Stimulated activated memory B cell treated with anti-CD40 and anti-IgM and Interleukin-4, amounts not matched to agents 10 μg/mL and 1 μg/mL and 100 μg/mL, for 72 hours (primary cell): ENCODE results near the gene HIGD1A.

Experiments used
- ATAC-seq: fragments of 150-1000 bp; cut with Tn5 transposase; 2 replicates; pipeline ENCODE4 v1.10.0; 2021
- H3K27ac Mint-ChIP-seq: one replicate; pipeline ENCODE4 v1.8.0; 2022; ENCODE audit warnings: mild to moderate bottlenecking, mixed read lengths
- H3K27me3 Mint-ChIP-seq: one replicate; pipeline ENCODE4 v1.8.0; 2022; ENCODE audit warnings: mixed read lengths
- H3K36me3 Mint-ChIP-seq: one replicate; pipeline ENCODE4 v1.8.0; 2022; ENCODE audit warnings: mixed read lengths
- H3K4me1 Mint-ChIP-seq: one replicate; pipeline ENCODE4 v1.8.0; 2022; ENCODE audit warnings: mixed read lengths
- H3K4me3 Mint-ChIP-seq: one replicate; pipeline ENCODE4 v1.8.0; 2022; ENCODE audit warnings: mild to moderate bottlenecking, moderate library complexity, mixed read lengths
- H3K9me3 Mint-ChIP-seq: one replicate; pipeline ENCODE4 v1.8.0; 2022; ENCODE audit warnings: mixed read lengths

Gene HIGD1A

GRCh38 chr3:42836150-42837123, 32.1 kb upstream of the HIGD1A start:
- Mint-ChIP-seq H3K27me3 (peaks cover 9% of the 10 kb centered on the region), H3K36me3 (no peaks in the 10 kb centered on the region), H3K9me3 (no peaks in the 10 kb centered on the region), H3K4me1 (peaks cover 13% of the 10 kb centered on the region), H3K27ac (no peak overlapping the region), H3K4me3 (no peak overlapping the region)
- ATAC-seq: no peak

- Mint-ChIP-seq H3K4me1 (no peaks in the 10 kb centered on the region), H3K4me3 (no peak overlapping the region), H3K27me3 (peaks cover 38% of the 10 kb centered on the region), H3K36me3 (no peaks in the 10 kb centered on the region), H3K27ac (no peak overlapping the region), H3K9me3 (no peaks in the 10 kb centered on the region)
- ATAC-seq: peak; percentile 66
Measured at GRCh38 chr3:42831321-42831713, 27.0 kb upstream of the HIGD1A start.

- no peak for ATAC-seq
- Mint-ChIP-seq H3K4me1 (no peaks in the 10 kb centered on the region), H3K4me3 (no peak overlapping the region), H3K36me3 (no peaks in the 10 kb centered on the region), H3K27me3 (peaks cover 36% of the 10 kb centered on the region), H3K27ac (no peak overlapping the region), H3K9me3 (no peaks in the 10 kb centered on the region)
Measured at GRCh38 chr3:42830437-42831320, 26.4 kb upstream of the HIGD1A start.

- Mint-ChIP-seq H3K27ac (no peak overlapping the region), H3K27me3 (peaks cover 31% of the 10 kb centered on the region), H3K36me3 (no peaks in the 10 kb centered on the region), H3K9me3 (no peaks in the 10 kb centered on the region), H3K4me1 (no peaks in the 10 kb centered on the region), H3K4me3 (no peak overlapping the region)
- ATAC-seq: no peak
Measured at GRCh38 chr3:42829628-42830436, 25.5 kb upstream of the HIGD1A start.

- Mint-ChIP-seq H3K27ac (no peak overlapping the region), H3K36me3 (no peaks in the 10 kb centered on the region)
Measured at GRCh38 chr3:42829083-42829627, 24.9 kb upstream of the HIGD1A start.

GRCh38 chr3:42827654-42828053, 23.4 kb upstream of the HIGD1A start:
- no peak overlapping the region for H3K4me3 Mint-ChIP-seq
- no peak overlapping the region for H3K27ac Mint-ChIP-seq
- no peaks in the 10 kb centered on the region for H3K36me3 Mint-ChIP-seq
- H3K27me3 Mint-ChIP-seq: peaks cover 31% of the 10 kb centered on the region
- no peak for ATAC-seq
- H3K4me1 Mint-ChIP-seq: no peaks in the 10 kb centered on the region
- no peaks in the 10 kb centered on the region for H3K9me3 Mint-ChIP-seq

More at GRCh38 chr3:42829083-42829627, 24.9 kb upstream of the HIGD1A start:
- Mint-ChIP-seq H3K4me3 (no peak overlapping the region), H3K27me3 (peaks cover 31% of the 10 kb centered on the region), H3K4me1 (no peaks in the 10 kb centered on the region), H3K9me3 (no peaks in the 10 kb centered on the region)
- no peak for ATAC-seq

- ATAC-seq: no peak
- Mint-ChIP-seq H3K27me3 (peaks cover 31% of the 10 kb centered on the region), H3K27ac (no peak overlapping the region), H3K4me3 (no peak overlapping the region), H3K4me1 (no peaks in the 10 kb centered on the region), H3K9me3 (no peaks in the 10 kb centered on the region), H3K36me3 (no peaks in the 10 kb centered on the region)
Measured at GRCh38 chr3:42827023-42827422, 22.7 kb upstream of the HIGD1A start.

GRCh38 chr3:42826141-42826540, 21.9 kb upstream of the HIGD1A start:
- peaks cover 31% of the 10 kb centered on the region for H3K27me3 Mint-ChIP-seq
- H3K36me3 Mint-ChIP-seq: no peaks in the 10 kb centered on the region
- no peak for ATAC-seq
- H3K9me3 Mint-ChIP-seq: no peaks in the 10 kb centered on the region
- no peak overlapping the region for H3K27ac Mint-ChIP-seq
- no peaks in the 10 kb centered on the region for H3K4me1 Mint-ChIP-seq
- H3K4me3 Mint-ChIP-seq: no peak overlapping the region

- no peaks in the 10 kb centered on the region for H3K9me3 Mint-ChIP-seq
- H3K27ac Mint-ChIP-seq: no peak overlapping the region
- no peaks in the 10 kb centered on the region for H3K4me1 Mint-ChIP-seq
- peaks cover 22% of the 10 kb centered on the region for H3K27me3 Mint-ChIP-seq
- no peak for ATAC-seq
- no peaks in the 10 kb centered on the region for H3K36me3 Mint-ChIP-seq
- no peak overlapping the region for H3K4me3 Mint-ChIP-seq
Measured at GRCh38 chr3:42823351-42823750, 19.1 kb upstream of the HIGD1A start.

- Mint-ChIP-seq H3K4me3 (no peak overlapping the region), H3K4me1 (no peaks in the 10 kb centered on the region), H3K27ac (no peak overlapping the region), H3K9me3 (no peaks in the 10 kb centered on the region), H3K36me3 (no peaks in the 10 kb centered on the region), H3K27me3 (peaks cover 16% of the 10 kb centered on the region)
- peak; percentile 27 for ATAC-seq
Measured at GRCh38 chr3:42822828-42823227, 18.5 kb upstream of the HIGD1A start.

GRCh38 chr3:42820746-42821051, 16.4 kb upstream of the HIGD1A start:
- Mint-ChIP-seq H3K27ac (no peak overlapping the region), H3K27me3 (no peaks in the 10 kb centered on the region), H3K36me3 (no peaks in the 10 kb centered on the region), H3K9me3 (no peaks in the 10 kb centered on the region), H3K4me3 (no peak overlapping the region), H3K4me1 (no peaks in the 10 kb centered on the region)
- no peak for ATAC-seq

- no peaks in the 10 kb centered on the region for H3K4me1 Mint-ChIP-seq
- H3K9me3 Mint-ChIP-seq: no peaks in the 10 kb centered on the region
- ATAC-seq: no peak
- H3K4me3 Mint-ChIP-seq: no peak overlapping the region
- H3K36me3 Mint-ChIP-seq: no peaks in the 10 kb centered on the region
- H3K27ac Mint-ChIP-seq: no peak overlapping the region
- H3K27me3 Mint-ChIP-seq: no peaks in the 10 kb centered on the region
Measured at GRCh38 chr3:42819351-42819965, 15.2 kb upstream of the HIGD1A start.

GRCh38 chr3:42815826-42816225, 11.5 kb upstream of the HIGD1A start:
- H3K9me3 Mint-ChIP-seq: no peaks in the 10 kb centered on the region
- H3K27me3 Mint-ChIP-seq: no peaks in the 10 kb centered on the region
- ATAC-seq: no peak
- no peak overlapping the region for H3K27ac Mint-ChIP-seq
- no peaks in the 10 kb centered on the region for H3K4me1 Mint-ChIP-seq
- no peak overlapping the region for H3K4me3 Mint-ChIP-seq
- no peaks in the 10 kb centered on the region for H3K36me3 Mint-ChIP-seq

- no peaks in the 10 kb centered on the region for H3K9me3 Mint-ChIP-seq
- no peak overlapping the region for H3K4me3 Mint-ChIP-seq
- H3K36me3 Mint-ChIP-seq: no peaks in the 10 kb centered on the region
- no peak for ATAC-seq
- no peaks in the 10 kb centered on the region for H3K27me3 Mint-ChIP-seq
- no peaks in the 10 kb centered on the region for H3K4me1 Mint-ChIP-seq
- no peak overlapping the region for H3K27ac Mint-ChIP-seq
Measured at GRCh38 chr3:42814914-42815507, 10.7 kb upstream of the HIGD1A start.
